Activated CD8-positive, alpha-beta memory T cell treated with anti-CD3 and anti-CD28 coated beads for 1 hour (primary cell): ENCODE measurements around the gene COL1A1.

Experiments used
- DNase-seq, 2 donors: peaks; one replicate each; pipeline ENCODE4 v3.0.0-alpha.2; 2020; ENCODE audit warnings: low read depth in 1 of 2; ENCODE audit errors: extremely low read depth in 1 of 2

The COL1A1 gene

DNA sequence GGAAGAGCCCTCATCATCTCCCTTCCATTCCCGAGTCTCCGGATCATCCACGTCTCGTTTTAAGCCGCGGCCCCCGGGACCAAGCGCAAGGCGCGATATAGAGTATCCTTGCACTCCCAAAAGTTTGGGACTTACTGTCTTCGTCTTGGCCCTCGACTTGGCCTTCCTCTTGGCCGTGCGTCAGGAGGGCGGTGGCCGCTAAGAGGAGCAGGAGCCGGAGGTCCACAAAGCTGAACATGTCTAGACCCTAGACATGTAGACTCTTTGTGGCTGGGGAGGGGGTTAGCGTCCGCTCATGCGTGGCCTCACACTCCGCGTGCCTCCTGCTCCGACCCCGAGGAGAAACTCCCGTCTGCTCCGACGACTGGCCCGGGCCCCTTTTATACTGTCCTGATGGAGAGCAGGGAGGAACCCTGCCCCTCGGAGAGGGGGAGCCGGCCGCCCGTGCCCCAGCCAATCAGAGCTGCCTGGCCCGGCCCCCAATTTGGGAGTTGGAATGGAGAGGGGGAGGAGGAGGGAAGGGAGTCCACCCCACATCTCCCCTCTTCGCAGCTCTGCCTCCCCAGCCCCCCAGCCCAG, at the start of gene COL1A1:
Gene COL1A1 (minus strand): TSS at position 356 of the 579 bp plus-strand sequence. CDS start 118 bp downstream, at position 238.
- no peak for DNase-seq

DNA sequence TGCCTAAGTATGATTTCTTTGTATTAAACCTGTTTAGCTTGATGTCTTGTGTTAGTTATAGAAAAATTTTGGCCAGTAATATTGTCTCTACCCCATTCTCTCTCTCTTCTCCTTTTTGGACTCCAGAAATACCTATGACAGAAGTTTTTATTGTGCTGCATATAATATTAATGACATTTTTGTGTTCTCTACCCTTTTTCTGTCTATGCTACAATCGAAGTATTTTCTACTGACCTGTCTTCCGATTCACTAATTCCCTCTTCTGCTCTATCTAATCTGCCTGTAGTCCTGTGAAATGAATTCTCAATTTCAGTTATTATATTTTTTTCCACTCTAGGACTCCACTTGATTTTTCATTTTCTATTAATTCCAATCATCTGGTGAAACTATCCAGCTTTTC, 46.8 kb upstream of the COL1A1 start:
- DNase-seq: no peak

DNA sequence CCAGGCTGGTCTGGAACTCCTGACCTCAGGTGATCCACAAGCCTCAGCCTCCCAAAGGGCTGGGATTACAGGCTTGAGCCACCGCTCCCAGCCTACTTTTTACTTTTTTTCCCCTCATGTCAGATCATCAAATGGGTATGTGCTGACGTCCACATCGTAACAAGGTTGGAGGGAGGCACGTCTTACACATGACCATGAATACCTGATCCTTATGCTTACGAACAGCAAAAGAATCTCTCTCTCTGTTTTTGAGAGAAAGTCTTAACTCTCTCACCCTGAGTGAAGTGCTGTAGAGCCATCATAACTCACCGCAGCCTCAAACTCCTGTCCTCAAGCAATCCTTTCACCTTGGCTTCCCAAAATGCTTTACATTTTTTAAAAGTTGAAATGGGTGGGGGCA, 43.3 kb upstream of the COL1A1 start:
- no peak for DNase-seq

DNA sequence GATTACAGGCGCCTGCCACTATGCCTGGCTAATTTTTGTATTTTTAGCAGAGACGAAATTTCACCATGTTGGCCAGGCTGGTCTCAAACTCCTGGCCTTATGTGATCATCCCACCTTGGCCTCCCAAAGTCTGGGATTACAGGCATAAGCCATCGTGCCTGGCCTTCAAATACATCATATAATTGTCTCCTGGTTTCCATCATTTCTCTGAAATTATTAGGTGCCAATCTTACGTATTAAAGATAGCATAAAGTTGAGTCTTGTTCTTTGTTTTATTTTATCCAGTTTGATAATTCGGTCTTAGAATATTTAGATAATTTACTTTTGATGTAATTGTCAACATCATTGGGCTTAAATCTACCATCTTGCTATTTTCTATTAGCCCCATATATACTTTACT, 40.0 kb upstream of the COL1A1 start:
- no peak for DNase-seq

DNA sequence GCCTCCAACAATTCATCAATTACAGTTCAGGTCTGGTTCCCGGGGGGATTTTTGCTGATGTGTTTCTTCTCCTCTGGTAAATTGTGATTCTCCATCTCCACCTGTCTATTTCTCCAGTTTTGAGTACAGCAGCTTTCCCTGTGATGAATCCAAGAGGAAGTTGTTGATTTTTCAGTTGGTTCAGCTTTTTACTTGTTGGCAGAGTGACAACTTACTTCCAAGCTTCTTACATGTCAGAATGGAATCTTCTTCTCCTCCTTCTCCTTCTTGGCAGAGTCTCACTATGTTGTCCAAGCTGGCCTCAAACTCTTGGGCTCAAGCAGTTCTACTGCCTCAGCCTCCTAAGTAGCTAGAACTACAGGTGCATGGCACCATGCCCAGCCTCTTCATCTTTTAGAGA, 39.4 kb upstream of the COL1A1 start:
- no peak for DNase-seq

DNA sequence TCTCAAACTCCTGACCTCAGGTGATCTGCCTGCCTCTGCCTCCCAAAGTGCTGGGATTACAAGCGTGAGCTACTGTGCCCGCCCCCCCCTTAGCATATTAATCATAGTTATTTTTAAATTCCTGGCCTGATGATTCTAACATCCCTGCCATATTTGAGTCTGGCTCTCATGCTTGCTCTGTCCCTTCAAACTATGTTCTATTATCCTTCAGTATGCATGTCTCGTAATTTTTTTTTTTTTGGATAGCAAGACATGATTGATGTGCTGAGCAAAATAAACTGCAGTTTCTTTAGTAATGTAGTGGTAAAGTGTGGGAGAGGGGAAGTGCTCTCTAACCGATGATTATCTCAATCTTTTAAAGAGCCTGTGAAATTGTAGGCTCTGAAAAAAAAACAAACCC, 38.5 kb upstream of the COL1A1 start:
- DNase-seq: no peak

DNA sequence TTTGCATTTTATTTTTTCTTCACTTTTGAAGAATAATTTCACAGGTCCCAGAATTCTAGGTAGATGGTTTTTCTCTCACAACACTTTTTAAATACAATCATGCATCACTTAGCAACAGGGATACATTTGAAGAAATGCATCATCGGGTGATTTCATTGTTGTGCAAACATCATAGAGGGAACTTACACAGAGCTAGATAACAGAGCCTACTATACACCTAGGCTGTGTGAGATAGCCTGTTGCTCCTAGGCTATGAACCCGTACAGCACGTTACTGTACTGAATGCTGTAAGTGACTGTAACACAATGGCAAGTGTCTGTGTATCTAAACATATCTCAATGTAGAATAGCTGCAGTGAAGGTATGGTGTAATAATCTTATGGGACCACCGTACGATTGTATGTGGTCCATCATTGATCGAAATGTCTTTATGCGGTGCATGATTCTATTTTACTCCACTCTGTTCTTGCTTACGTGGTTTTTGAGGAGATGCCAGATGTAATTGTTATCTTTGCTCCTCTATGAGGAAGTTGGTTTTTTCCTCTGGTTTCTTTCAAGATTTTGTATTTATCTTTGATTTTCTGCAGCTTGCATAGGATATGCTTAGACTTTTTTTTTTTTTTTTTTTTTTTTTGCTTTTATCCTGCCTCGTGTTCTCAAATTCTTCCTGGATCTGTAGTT, 37.3 kb upstream of the COL1A1 start:
- DNase-seq: no peak

DNA sequence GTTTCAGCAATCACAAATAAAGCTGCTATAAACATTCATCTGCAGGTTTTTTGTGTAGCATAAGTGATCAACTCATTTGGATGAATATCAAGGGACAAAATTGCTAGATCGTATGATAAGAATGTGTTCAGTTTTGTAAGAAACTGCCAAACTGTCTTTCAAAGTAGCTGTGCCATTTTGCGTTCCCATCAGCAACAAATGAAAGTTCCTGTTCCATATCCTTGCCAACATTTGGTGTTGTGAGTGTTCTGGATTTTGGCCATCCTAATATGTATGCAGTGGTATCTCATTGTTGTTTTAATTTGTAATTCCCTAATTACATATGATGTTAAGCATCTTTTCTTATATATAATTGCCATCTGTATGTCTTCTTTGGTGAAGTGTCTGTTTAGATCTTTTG, 36.5 kb upstream of the COL1A1 start:
- no peak for DNase-seq

DNA sequence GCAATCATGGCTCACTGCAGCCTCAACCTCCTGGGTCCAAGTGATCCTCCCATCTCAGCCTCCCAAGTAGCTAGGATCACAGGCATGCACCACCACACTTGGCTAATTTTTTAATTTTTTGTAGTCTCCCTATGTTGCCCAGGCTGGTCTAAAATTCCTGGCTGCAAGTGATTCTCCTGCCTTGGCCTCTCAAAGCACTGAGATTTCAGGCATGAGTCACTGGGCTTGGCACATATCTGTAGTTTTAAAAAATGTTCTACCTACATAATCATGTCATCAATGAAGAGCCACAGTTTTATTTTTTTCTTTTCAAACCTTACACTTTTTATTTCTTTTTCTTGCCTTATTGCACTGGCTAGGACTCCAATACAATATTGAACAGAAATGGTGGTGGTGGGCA, 33.1 kb upstream of the COL1A1 start:
- no peak for DNase-seq

DNA sequence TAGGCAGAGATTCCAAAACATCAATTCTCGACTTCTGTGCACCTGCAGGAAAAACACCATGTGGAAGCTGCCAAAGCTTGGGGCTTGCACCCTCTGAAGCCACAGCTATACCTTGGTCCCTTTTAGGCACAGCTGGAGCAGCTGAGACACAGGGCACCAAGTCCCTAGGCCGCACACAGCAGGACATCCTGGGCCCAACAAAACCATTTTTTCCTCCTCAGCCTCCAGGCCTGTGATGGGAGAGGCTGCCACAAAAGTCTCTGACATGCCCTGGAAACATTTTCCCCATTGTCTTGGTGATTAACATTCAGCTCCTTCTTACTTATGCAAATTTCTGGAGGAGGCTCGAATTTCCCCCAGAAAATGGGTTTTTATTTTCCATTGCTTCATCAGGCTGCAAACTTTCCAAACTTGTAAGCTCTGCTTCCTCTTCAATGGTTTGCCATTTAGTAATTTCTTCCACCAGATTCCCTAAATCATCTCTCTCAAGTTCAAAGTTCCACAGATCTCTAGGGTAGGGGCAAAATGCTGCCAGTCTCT, 24.3 kb upstream of the COL1A1 start:
- DNase-seq: no peak

DNA sequence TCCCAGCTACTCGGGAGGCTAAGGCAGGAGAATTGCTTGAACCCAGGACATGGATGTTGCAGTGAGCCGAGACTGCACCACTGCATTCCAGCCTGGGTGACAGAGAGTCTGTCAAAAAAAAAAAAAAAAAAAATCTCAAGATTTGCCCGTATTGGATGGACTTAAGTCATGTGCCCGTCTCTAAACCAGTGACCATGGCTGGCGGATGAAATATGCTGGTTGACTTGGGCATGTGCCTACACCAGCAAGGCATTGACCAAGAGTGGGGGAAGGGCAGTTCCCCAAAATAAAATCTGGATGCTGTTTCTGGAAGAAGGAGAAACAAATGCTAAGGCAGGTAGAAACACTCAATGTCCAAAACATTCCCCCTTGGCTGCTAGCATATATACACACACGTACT, 21.5 kb upstream of the COL1A1 start:
- no peak for DNase-seq

DNA sequence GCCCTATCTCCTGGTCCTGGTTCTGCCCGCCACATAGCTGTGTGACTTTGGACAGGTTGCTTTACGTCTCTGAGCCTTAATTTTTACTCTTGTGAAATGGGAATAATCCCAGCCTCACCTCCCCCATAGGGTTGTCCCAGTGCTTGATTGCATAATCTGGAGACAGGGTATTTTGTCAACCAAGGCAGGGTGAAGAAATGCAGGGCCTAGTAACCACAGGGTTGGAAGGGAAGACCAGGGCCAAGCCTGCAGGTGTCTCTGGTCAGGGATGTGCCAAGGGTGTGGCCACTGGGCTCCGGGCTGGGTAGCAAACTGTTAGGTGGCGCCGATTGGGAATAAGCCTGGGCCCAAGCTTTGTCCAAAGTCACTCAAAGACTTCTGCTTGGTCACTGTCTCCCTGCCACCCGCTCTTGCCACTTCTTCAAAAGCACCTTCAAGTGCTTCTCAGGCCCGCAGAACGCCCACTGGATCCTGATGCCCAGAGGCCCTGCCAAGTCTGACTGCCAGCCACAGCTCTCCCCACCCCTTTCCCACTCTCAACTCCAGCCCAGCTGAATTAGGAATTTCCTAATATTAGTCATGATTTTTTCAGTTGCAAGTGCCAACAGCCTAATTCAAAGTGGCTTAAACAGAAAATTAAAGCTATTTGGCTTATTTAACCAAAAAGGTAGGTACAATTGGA, 20.6 kb upstream of the COL1A1 start:
- no peak for DNase-seq

DNA sequence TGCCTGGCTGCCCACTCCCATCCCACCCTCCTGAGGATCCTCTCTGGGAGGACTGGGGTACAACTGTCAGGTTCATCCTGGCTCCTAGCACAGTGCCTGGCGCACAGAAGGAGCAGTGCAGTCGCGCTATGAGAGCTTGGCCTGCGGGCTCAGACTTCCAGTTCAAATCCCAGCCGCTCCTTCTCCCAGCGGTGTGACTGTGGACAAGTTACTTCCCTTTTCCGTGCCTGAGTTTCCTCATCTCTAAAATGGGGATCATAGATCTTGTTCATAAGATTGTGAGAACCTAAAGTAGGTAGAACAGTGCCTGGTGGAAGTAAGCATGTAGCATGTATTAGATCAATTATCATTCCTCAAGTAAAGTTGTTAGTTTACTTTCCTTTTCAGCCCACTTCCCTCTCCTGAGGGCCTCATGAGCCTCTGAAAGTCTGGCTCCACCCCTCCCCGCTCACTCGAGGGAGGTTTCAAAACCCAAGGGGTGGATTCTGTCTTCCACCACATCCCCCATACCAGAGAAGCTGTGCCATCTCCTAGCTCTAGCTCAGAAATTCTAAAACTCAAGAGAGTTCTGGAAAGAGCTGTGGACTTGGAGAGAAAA, 19.9 kb upstream of the COL1A1 start:
- no peak for DNase-seq

DNA sequence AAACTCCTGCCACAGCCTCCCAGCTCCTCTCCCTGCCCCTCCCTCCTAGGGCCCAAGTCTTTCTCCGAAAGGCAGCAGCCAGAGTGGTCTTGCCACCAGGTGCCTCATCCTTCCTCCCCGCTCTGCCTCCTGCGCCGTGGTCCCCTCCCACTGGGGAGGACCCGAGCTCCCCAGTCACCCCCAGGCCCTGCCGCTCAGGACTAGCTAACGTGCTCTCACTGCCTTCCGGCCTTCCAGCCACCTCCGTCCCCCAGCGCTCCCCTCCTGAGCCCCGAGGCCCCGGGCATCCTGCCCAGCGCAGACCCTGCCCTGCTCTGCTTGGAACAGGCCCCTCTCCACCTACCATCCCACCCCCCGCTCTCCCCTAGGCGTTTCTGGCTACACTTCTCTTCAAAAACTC, 19.4 kb upstream of the COL1A1 start:
- DNase-seq: no peak

DNA sequence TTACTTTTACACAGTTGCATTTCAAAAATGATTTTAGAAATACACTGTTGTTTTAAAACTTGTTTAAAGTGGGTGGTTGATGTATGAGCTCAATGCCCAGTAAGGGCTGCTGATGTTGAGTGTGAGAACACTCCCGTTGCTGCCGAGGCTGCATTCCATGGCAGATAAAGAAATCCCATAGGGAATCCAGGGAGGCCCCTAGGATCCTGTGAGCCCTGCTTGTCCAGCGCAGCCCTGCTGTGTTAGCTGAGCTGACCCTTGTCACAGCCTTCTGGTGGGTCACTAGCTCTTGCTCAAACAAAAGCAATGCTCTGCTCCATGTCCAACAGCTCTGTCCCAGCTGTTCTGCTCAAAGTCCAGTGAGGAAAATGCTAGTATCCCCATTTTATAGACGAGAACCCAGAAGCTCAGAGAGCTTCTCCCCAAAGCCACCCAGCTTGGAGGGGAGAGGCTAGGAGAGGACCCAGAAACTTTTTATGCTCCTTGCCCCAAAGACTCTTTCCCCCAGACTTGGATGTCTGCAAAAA, 18.6 kb upstream of the COL1A1 start:
- DNase-seq: no peak

DNA sequence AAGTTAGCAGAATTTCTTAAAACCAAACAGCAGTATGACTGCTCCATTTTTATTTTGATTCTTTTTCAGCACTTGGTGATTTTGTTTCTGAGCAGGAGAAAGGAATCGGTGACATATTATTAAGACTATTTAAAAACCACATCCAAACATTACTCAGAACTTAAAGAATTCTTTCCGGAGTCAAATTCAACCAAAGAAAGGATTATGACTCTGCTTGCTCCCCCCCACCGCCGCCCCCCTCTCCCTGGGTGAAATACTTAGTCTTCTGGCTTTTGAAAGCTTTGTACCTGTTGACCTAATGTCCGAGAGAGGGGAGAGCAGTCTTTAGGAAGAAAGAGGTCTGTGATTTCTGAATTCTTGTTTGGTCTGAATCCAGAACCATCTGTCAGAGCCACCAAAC, 17.9 kb upstream of the COL1A1 start:
- DNase-seq: no peak

DNA sequence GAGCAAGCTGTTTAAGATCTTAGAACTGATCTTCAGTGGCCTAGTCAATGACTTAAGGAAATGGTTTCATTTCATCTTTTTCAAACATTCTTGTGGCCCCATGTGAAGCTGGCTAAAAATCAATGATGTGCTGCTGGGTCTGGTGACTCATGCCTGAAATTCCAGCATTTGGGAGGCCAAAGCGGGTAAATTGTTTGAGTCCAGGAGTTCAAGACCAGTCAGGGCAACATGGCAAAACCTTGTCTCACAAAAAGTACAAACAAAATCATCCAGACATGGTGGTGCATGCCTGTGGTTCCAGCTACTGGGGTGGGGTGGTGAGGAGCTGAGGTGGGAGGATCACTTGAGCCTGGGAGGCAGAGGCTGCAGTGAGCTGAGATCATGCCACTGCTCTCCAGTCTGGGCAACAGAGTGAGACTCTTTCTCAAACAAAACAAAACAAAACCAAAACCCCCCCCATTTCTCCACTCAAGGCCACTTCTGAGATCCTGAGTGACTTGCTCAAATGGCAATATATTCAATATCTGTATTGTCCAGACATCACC, 17.4 kb upstream of the COL1A1 start:
- DNase-seq: no peak

DNA sequence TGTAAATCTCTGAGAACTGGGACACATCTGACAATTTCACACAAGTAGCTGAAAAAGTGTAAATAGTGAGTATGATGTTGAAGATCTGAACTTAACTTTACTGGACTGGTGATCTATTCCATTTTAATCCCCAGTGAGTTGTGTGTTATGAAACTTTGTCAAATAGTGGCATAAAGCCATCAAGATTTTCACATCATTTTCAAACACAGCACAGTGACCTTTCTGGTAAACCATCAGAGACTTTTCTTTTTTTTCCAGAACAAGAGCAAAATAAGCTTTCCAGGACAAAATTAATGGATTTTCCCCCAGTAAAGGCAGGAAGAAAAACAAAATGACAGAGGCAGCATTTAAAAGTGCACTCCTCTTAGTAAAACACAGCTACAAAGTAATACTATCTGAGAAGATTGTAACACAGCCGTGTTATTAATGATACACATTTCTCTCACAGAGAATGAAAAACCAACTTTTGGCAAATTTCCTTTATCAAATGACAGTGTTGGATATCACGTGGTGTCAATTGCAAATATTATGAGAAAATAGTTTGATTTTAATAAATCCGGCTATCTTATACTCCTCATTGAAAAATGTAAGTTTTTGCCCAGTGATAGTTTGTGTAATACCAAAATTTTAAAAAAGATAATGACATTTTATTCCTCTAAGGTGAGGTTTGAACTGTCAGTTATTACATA, 16.8 kb upstream of the COL1A1 start:
- no peak for DNase-seq

DNA sequence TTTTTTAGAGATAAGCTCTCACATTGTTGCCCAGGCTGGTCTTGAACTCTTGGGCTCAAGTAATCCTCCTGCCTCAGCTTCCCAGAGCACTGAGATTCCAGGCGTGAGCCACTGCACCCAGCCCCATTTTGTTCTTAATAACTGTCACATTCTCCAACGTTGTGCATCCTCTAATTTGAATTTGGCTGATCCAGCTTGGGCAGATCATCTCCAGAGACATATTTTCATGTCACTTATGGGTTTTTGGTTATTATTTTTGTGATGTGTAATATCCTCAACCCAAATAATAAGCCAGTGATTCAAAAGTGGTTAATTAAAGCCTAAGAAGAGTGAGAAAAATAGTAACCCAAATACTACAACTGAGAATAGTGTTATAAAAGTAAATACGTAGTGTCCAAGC, 16.2 kb upstream of the COL1A1 start:
- no peak for DNase-seq

DNA sequence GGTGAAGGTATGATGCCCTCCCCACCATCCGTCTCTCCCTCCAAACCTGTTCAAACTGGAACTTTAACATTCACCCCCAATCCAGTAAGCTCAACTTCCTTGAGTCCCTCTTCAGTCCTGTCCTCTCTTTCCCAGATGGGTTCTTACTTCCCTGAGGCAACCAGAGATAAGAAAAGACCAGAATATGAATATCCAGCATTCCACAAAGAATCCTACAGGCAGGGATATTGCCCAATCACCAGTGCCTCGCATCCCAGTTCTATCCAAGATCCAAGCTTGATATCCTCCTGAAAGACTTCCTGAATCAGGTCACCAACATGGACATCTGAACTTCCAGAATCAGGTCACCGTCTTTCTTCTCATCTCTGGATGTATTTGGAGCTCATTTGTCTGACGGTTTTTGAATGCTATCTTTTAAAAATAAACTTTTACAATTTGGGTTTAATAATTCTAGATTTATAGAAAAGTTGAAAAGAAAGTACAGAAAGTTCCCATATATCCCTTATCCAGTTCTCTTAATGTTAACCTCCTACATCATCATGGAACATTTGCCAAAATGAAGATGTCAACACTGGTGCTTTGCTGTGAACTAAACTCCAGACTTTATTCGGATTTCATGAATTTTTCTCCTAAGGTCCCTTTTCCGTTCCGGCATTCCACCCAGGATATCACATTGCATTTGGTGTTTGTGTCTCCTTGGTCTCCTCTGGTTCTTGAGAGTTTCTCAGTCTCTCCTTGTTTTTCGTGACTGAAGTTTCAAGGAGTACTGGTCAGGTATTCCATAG, 13.7 kb upstream of the COL1A1 start:
- DNase-seq: no peak
